Ascending aorta (tissue), 2 donors: Measurements from ENCODE around the gene MAML3. TPM values are rescaled to one million over a fixed set of nuclear protein-coding genes. Genes with fewer than 3 reads are reported as not detected.

Source experiments
- DNase-seq, 2 donors: peaks; one replicate each; pipeline ENCODE4 v3.0.0-alpha.2; 2019; ENCODE audit warnings: low spot score in 2 of 2
- H3K27ac ChIP-seq, 2 donors: fragments of 200-600 bp; sonication (generic); one replicate each; pipeline ENCODE4 v1.5.1; 2016 to 2017; ENCODE audit warnings: mild to moderate bottlenecking in 1 of 2
- H3K27me3 ChIP-seq: fragments of 200-600 bp; sonication (generic); one replicate; pipeline ENCODE4 v1.5.1; 2017
- H3K36me3 ChIP-seq, 2 donors: fragments of 200-600 bp; sonication (generic); one replicate each; pipeline ENCODE4 v1.5.1; 2016
- H3K4me1 ChIP-seq, 2 donors: fragments of 200-600 bp; sonication (generic); one replicate each; pipeline ENCODE4 v1.5.1; 2016 to 2017; ENCODE audit warnings: mild to moderate bottlenecking in 1 of 2
- H3K4me3 ChIP-seq, 2 donors: fragments of 200-600 bp; sonication (generic); one replicate each; pipeline ENCODE4 v1.5.1; 2016 to 2017; ENCODE audit warnings: mild to moderate bottlenecking in 1 of 2
- H3K9me3 ChIP-seq, 2 donors: fragments of 200-600 bp; sonication (generic); one replicate each; pipeline ENCODE4 v1.5.1; 2016
- intact Hi-C: fragments of 100-400 bp; cut with DNase I; formaldehyde crosslinking; loops from one replicate; pipeline ENCODE4 v1.15.1; 2023
- total RNA-seq: library from RNA; depleted of rRNA; stranded (reverse); fragments of >200 nt; gene quantifications from one replicate; pipeline ENCODE4 v1.1.0, GENCODE V29; 2016
- TF ChIP-seq, protein P1 (sequence below), 3 experiments: fragments of 200-600 bp in 2 of 3; fragments of 450-650 bp in 1 of 3; sonication (generic) in 2 of 3; IDR thresholded peaks; one replicate each; pipeline ENCODE4 v1.5.1; 2016 to 2019; ENCODE audit warnings: antibody characterized with exemption in 3 of 3, mild to moderate bottlenecking in 1 of 3, moderate library complexity in 1 of 3

MAML3 gene
- total RNA-seq, 1 donor from 2014 or later: 4.7 TPM

DNA sequence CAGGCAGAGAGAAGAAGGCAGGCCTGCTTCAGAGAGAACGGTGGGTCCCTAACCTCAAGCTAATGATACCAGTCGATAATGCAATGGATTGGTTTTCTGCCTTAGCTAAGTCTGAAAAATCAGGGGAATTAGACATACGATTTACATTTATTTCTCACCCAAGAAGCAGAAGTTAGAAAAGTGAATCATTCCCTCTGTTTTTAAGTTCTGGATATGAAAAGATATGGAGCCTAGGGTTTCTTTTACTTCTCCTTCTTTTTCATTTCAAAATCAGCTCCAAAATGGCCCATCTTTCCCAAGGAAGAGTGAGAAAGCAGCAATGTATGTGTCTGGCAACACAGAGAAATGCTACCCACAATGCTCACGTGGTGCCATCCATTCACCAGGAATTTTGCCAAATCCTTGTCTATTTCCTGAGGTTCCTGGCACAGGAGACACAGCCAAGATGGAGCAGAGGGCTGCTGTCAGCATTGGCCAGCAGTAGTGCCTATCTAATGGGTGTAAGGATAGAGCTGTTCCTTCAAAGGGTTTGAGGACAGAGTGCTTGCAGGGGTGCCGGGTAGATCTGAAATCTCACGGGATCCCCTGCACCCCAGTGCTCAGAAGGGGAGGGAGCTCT lies 231.5 kb downstream of the MAML3 start:
- H3K27me3 ChIP-seq: no peaks in the 10 kb centered on the region
- no peaks in the 10 kb centered on the region for H3K9me3 ChIP-seq
- H3K4me3 ChIP-seq: no peak overlapping the region
- H3K4me1 ChIP-seq: peaks cover 3 to 30% of the 10 kb centered on the region in 2 donors
- TF ChIP-seq, protein P1, sequence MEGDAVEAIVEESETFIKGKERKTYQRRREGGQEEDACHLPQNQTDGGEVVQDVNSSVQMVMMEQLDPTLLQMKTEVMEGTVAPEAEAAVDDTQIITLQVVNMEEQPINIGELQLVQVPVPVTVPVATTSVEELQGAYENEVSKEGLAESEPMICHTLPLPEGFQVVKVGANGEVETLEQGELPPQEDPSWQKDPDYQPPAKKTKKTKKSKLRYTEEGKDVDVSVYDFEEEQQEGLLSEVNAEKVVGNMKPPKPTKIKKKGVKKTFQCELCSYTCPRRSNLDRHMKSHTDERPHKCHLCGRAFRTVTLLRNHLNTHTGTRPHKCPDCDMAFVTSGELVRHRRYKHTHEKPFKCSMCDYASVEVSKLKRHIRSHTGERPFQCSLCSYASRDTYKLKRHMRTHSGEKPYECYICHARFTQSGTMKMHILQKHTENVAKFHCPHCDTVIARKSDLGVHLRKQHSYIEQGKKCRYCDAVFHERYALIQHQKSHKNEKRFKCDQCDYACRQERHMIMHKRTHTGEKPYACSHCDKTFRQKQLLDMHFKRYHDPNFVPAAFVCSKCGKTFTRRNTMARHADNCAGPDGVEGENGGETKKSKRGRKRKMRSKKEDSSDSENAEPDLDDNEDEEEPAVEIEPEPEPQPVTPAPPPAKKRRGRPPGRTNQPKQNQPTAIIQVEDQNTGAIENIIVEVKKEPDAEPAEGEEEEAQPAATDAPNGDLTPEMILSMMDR (IDR thresholded peaks at IDR 0.05): no peak
- no peak overlapping the region for H3K27ac ChIP-seq
- no peaks in the 10 kb centered on the region for H3K36me3 ChIP-seq
- intact Hi-C loops: no loop called here
- no peak for DNase-seq

DNA sequence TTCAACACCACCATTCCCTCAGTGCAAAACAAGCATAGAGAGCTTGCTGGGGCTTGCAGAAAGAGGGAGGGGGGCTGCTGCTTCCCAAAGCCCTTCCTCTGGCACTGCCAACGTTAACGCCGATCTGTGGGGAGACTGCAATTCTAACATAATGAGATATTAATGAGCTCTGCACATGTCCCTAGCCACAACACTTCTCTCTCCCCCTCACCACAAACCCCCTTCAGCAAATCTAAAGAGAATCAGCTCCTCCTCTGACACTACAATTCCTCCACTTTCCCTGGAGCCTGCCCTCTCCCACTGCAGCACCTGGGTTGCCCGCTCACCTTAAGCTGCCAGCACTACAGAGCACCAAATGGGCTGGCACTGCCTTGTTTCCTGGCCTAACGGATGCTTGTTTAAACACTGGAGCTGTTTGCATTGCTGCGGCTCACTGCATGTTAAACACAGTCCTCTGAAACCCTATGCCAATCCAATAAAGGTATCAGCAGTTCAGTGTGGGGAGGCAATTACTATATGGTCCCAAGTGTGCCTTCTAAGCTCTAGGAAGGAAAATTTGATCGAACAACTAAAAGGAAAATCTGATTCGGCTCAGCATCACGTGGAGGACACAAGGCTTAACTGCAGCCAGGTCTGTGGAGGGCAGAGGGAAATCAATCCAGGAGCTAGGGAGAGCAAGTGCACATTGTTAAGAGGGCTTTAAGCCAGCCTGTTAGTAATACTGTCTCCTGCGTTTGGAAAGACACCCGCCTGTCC lies 232.4 kb downstream of the MAML3 start:
- intact Hi-C loops: loop anchor here (1.0 kb wide), 1 partner anchor 33 kb away; no protein-coding TSS in a partner anchor
- TF ChIP-seq, protein P1 (IDR thresholded peaks at IDR 0.05): no peak
- Histone ChIP-seq H3K36me3 (no peaks in the 10 kb centered on the region), H3K27me3 (no peaks in the 10 kb centered on the region), H3K27ac (no peak overlapping the region), H3K4me1 (peaks cover 3 to 30% of the 10 kb centered on the region in 2 donors), H3K4me3 (no peak overlapping the region), H3K9me3 (no peaks in the 10 kb centered on the region)
- no peak for DNase-seq

DNA sequence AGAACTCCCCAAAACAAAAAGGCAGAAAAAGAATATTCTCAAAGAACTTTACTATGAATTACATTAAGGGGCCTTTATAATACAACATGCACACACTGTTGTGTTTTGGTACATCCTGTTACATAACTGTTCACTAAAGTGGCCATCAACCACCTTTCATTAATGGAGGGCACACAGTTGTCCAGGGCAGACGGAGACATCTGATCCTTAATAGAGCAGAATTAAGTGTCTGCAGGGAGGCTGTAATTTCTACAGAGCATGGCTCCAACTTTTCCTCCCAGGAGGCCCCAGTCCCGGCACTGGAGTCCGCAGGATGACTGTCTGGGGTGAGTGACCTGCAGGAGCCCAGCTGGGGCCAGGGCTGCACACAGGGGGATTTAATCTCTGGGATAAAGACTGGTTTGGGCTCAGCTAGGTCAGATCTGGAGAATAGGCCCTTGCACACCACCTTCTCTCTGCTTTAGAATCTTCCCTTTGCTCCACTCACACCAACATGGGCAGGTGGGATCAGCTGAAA lies 233.4 kb downstream of the MAML3 start:
- Histone ChIP-seq H3K36me3 (no peaks in the 10 kb centered on the region), H3K27ac (peak overlapping the region in 1 of 2 donors; percentile 70), H3K4me1 (peaks cover 3 to 30% of the 10 kb centered on the region in 2 donors), H3K9me3 (no peaks in the 10 kb centered on the region), H3K4me3 (no peak overlapping the region), H3K27me3 (no peaks in the 10 kb centered on the region)
- intact Hi-C loops: loop anchor here (1.0 kb wide), 1 partner anchor 34 kb away; no protein-coding TSS in a partner anchor
- DNase-seq: no peak
- TF ChIP-seq, protein P1 (IDR thresholded peaks at IDR 0.05): no peak

DNA sequence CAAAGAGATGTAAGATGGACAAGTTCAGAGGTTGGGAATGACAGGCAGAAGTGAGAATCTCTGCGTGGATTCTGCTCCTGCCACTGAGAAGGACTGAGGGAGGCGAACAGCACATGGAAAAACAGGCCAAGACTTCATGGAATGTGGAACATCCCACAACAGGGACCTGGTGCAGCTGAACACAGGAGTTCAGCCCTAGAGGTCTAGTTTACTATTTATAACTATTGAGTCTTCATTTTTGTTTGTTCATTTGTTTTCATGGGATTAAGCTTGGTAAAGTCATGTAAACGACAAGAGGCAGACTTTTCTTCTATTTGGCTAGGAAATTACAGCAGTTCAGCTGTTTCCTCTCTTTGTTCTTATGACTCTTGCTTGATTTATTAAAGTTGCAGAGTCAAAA lies 234.5 kb downstream of the MAML3 start:
- TF ChIP-seq, protein P1 (IDR thresholded peaks at IDR 0.05): no peak
- no peak for DNase-seq
- H3K9me3 ChIP-seq: no peaks in the 10 kb centered on the region
- H3K27ac ChIP-seq: peak overlapping the region; percentile 65 to 70
- H3K4me1 ChIP-seq: peaks cover 3 to 36% of the 10 kb centered on the region in 2 donors
- no peaks in the 10 kb centered on the region for H3K36me3 ChIP-seq
- no peaks in the 10 kb centered on the region for H3K27me3 ChIP-seq
- intact Hi-C loops: no loop called here
- H3K4me3 ChIP-seq: no peak overlapping the region

DNA sequence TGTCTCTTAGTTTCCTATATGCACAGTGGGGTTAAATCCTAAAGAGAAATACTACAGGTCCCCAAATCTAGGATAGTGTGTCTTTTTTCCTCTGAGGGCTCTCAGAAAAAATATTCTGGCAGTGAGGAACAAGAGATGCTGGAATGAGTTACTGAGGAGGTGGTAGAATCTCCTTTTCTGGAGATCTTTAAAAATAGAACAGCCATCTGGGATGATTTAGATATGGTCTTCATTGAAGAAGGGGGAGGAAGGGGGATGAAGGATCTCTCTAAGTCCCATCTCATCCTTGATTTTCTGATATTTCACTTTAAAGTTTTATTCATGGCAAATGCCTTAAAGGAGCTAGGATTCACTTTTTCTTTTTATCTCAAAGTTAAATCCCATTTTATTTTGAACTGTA lies 235.0 kb downstream of the MAML3 start:
- no peaks in the 10 kb centered on the region for H3K27me3 ChIP-seq
- peak overlapping the region; percentile 65 to 70 for H3K27ac ChIP-seq
- H3K4me3 ChIP-seq: no peak overlapping the region
- peaks cover 3 to 41% of the 10 kb centered on the region in 2 donors for H3K4me1 ChIP-seq
- H3K36me3 ChIP-seq: no peaks in the 10 kb centered on the region
- intact Hi-C loops: no loop called here
- DNase-seq: no peak
- TF ChIP-seq, protein P1 (IDR thresholded peaks at IDR 0.05): no peak
- H3K9me3 ChIP-seq: no peaks in the 10 kb centered on the region
